Mesenteric fat pad (tissue), 1 donor: ENCODE measurements around the gene TRIM42. TPM values are rescaled to one million over a fixed set of nuclear protein-coding genes. Genes with fewer than 3 reads are reported as not detected.

ENCODE experiments used
- DNase-seq: peaks from one replicate; pipeline ENCODE4 v3.0.0-alpha.2; 2020; ENCODE audit warnings: low spot score
- long read RNA-seq: library from polyadenylated mRNA; unstranded; transcript quantifications from one replicate; pipeline ENCODE4 v2.0.0, GENCODE V29; 2020
- total RNA-seq: library from RNA; stranded (reverse); fragmentation: NEBNext Ultra II Directional; extraction: Animal tissue kit (Norgen Biotek cat#: 25700); gene quantifications from one replicate; pipeline ENCODE4 v1.2.1, GENCODE V29; 2021
- donor health status: DM: yes; HTN: yes; CAD: no.

TRIM42 gene
- not detected for total RNA-seq
- long read RNA-seq: 0 reads

DNA sequence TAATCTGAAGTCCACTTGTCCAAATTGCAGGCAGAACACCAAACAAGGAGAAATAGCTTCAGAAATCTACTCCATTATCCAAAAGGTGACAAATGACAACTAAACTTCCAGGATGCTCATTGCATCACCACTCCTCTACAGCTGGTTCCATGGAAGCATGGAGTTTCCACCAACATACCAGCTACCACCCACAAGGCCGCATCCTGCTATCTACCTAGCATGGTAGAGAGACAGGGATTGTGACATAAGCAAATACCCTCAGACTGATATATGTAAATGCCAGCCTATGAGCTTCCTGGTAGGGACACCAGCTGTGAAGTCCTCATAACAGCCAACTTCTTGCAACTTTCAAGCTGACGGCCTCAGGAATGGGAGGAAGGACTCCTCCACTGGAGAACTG, at the start of gene TRIM42:
Gene TRIM42 (plus strand): TSS at position 301 of the 400 bp plus-strand sequence. CDS start 166 bp downstream, outside the sequence.
- DNase-seq: no peak

- DNase-seq: no peak
These were observed 49.3 kb upstream of the TRIM42 start for GRCh38 chr3:140628606-140629005.

GRCh38 chr3:140629357-140630137, 48.3 kb upstream of the TRIM42 start:
- DNase-seq: no peak

- DNase-seq: no peak
These were observed 47.5 kb upstream of the TRIM42 start for GRCh38 chr3:140630366-140630765.

DNA sequence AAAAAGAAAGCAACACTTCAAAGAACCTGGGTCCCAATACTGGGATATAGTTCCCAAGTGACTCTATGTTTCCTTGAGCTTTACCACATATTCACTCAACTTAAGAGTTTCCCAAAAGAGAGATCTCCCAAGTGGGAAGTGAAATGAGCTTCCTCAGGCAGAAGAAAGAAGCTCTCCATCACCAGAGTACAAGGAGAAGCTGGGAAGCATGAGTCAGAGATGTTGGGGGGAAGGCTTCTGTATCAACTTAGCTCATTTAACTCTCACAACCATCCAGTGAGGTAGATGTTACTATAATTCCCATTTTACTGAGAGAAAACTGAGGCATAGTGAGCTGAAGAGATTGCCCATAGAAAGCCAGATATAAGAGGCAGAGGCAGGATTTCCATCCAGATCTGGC, 47.0 kb upstream of the TRIM42 start:
- no peak for DNase-seq

- no peak for DNase-seq
These were observed 42.6 kb upstream of the TRIM42 start for GRCh38 chr3:140635276-140635675.

DNA sequence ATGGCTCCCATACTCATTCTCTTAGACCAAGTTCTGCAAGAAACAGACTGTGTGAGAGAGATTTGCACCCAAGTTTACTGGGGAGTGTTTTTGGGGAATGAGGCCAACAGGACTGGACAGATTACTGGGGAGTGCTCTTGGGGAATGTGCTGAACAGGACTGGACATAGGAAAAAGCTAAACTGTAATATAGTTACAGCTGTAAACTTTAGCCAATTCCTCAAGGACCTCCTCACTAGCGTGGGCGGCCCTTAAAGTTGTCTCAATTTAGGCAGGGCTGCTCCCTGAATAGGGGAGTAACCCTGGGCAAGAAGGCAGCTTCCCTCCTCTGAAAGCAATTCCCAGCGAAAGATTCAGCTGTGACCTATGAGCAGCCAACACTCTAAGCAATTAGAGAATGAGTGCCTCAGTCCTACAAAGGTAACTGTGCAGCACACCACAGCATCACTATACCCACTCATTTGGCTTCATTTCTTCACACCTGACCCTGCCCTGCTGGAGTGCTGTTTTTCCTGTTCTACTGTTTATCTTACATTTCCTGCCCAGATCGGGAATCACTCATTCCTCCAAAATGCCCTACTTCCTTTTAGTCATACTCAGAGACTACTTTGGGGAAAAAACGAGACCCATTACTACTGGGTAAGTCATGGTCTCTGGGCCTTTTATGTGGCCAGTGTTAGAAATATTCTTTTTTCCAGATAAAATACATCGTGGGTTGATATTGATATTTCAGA, 41.3 kb upstream of the TRIM42 start:
- no peak for DNase-seq

- DNase-seq: no peak
These were observed 26.6 kb upstream of the TRIM42 start for GRCh38 chr3:140651287-140651686.

DNA sequence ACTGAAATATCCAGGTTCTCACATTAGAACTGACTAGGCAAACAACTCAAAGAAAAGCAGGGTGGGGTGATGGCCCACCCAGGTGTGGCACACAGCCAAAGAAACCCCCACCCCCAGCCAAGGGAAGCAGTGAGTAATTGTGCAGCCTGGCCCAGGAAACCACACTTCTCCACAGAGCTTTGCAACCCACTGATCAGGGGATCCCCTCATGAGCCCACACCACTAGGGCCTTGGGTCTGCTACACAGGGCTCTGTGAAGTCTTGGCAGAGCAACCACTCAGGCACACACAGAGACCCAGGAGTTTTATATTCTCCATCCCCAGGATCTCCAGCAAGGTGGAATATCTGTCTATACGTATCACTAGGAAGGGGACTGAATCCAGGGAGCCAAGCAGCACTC, 22.2 kb upstream of the TRIM42 start:
- no peak for DNase-seq

DNA sequence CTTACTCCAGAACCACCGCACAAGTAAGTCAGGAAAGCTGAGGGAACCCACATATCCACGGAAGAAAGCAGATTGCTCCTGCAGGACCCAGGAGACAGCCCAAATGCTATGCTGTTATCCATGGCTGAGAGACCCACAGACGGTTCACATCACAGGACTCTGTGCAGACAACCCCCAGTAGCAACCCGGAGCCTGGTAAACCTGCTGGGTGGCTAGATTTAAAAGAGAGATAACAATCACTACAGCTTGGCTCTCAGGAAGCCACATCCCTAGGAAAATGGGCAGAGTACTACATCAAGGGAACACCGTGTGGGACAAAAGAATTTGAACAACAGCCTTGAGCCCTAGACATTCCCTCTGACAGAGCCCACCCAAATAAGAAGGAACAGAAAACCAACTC, 13.8 kb upstream of the TRIM42 start:
- DNase-seq: no peak

DNA sequence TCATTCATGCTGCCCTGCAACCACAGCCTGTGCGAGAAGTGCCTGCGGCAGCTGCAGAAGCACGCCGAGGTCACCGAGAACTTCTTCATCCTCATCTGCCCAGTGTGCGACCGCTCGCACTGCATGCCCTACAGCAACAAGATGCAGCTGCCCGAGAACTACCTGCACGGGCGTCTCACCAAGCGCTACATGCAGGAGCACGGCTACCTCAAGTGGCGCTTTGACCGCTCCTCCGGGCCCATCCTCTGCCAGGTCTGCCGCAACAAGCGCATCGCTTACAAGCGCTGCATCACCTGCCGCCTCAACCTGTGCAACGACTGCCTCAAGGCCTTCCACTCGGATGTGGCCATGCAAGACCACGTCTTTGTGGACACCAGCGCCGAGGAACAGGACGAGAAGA, 4.7 kb downstream of the TRIM42 start:
- no peak for DNase-seq

DNA sequence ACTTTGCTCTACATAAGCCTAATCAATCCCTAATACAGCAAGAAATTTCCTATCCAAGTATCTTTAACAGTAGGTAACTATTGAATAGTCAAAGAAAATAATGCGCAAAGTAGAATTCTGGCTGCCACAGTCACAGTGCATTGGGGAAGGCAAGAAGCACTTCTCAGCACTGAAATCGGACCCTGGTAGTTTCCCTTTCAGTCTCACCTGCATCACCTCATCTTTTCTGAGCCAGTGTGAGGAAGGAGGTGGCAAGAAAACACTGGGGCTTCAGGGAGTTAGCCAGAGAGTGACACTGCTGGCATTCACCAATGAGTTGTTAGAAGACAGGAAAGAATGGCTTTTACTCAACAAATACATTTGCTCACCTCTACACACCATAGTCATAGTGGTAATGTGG, 8.3 kb downstream of the TRIM42 start:
- no peak for DNase-seq

GRCh38 chr3:140686948-140687347, 9.1 kb downstream of the TRIM42 start:
- DNase-seq: no peak

DNA sequence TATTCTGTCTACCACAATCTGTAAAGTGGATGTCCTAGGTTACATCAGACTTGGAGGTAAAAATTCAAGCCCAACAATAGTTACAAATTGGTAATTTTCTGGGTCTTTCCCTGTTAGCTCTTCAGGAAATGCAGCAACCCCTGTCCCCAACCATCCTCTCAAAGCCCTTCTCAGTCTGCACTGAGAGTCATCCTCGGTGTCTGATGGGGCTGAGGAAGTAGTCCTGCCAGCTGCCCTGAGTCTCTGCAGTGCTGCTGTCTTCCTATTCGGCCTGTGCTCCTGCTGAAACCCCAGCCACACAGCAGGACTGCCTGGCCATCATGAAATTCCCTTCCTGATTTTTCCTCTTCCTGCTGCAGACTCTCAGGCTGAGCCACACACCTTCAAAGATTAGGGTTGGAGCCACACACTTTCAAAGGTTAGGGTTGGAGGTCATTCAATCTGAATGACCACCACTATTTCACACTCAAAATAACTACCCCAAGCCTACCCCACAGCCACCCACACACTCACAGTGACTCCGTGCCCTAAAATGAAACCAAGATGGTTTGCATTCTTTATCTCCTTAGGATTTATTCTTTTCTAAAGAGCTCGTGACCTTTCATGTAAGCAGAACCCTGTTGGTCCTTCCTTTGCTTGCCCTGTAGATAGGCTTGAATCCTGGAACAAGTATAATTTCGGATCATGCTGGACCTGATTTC, 17.6 kb downstream of the TRIM42 start:
- DNase-seq: no peak

DNA sequence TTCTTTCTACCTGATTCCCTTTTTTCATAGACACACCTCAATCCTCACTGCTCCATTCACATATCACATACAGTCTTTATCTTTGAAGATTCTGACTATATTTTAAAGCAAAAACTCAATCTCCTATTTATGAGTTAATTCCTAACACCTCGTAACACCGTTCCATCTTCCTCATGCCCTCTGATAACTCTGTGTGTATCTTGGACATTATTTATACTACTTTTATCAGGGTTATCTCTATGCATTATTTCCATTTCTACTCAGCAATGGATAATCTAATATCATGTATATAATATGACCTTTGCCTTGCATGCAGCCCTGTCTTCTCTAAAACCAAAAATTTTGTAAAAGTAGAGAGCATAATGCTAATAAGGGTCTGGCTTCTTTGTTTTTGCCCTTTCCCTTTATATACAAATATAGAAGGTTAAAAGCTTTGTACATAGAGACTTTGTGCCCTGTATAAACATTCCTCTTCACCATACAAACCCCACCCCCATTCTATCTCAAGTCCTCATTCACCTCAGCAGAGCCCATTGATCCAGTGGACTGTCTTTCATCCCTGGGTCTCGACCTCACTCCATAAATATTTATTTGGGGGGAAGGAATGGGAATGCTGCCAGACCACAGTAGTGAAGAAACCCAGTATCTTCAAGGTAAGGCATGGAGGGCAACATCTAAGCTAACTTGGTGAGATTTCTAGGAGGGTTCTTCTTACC, 21.8 kb downstream of the TRIM42 start:
- no peak for DNase-seq

DNA sequence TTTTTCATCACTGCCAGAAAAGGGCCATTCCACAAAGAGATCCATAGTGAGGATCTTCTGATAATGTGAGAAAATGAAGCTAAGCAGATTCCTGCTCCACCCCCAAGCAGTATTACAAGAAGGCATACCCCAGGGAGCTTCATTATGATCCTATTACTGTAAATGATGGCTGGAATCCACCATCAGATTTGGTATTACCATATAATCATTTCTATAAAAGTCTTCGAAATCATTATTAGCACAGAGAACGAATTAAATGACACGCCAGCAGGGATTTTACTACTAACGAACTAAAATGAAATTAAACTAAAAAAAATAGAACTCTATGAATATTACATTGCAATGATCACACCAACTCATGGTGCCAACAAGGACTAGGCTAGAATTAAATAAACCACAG, 24.4 kb downstream of the TRIM42 start:
- no peak for DNase-seq

- no peak for DNase-seq
These were observed 25.6 kb downstream of the TRIM42 start for GRCh38 chr3:140703496-140703895.

DNA sequence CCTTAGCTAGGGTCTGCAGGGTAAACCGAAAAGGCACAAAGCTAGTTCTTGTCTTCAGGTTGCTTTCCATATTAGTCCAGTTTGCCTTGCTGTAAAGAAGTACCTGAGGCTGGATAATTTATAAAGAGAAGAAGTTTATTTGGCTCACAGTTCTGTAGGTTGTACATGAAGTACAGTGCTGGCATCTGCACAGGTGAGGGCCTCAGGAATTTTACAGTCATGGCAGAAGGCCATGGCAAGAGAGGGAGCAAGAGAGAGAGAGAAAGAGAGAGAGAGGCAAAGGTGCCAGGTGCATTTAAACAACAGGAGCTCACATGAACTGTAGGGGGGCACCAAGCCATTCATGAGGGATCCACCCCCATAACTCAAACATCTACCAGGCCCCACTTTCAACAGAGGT, 26.9 kb downstream of the TRIM42 start:
- DNase-seq: no peak

GRCh38 chr3:140705954-140706353, 28.1 kb downstream of the TRIM42 start:
- DNase-seq: no peak

DNA sequence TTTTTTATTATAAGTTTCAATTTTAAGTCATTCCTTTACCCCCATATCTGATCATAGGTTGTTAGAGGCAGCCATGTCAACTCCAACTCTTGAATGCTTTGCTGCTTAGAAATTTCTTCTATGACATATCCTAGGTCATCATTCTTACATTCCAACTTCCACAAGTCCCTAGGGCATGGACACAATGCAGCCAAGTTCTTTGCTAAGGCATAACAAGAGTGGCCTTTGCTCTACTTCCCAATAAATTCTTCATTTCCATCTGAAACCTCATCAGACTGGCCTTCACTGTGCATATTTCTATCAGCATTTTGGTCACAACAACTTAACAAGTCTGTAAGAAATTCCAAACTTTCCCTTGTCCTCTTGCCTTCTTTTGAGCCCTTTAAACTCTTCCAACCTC, 28.5 kb downstream of the TRIM42 start:
- no peak for DNase-seq

DNA sequence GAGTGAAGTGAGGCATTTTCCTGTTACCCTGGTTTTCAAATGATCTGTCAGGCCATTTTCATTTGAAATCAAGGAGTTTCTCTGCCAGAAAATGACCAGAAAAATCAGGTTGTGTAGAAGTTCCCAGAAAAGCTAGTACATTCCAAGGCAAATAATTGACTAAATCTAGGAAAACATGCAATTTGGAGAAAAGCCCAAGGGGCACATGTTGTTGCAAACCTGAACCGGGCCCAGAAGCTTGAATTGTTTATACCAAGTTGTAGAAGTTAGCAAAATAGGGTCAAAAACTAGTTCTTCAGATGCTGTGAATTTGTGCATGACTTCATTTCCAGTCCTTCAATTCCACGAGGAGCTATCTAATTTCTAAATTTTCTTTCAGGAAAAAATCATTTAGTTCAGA, 31.0 kb downstream of the TRIM42 start:
- no peak for DNase-seq

- DNase-seq: no peak
These were observed 31.9 kb downstream of the TRIM42 start for GRCh38 chr3:140709751-140710150.
